C4-2B (cell line): Measurements from ENCODE around the gene NRXN3.

ENCODE experiments used
- H3K27ac ChIP-seq: fragments of 450-650 bp; 2 replicates; pipeline ENCODE4 v1.5.1; 2017
- ZFX ChIP-seq: fragments of 450-650 bp; IDR thresholded peaks from 2 replicates; pipeline ENCODE4 v1.6.1; 2017
- TF ChIP-seq, protein P1 (sequence below): fragments of 450-650 bp; conservative IDR thresholded peaks from 2 replicates; pipeline ENCODE4 v1.5.1; 2017; ENCODE audit warnings: mild to moderate bottlenecking

The NRXN3 gene

DNA sequence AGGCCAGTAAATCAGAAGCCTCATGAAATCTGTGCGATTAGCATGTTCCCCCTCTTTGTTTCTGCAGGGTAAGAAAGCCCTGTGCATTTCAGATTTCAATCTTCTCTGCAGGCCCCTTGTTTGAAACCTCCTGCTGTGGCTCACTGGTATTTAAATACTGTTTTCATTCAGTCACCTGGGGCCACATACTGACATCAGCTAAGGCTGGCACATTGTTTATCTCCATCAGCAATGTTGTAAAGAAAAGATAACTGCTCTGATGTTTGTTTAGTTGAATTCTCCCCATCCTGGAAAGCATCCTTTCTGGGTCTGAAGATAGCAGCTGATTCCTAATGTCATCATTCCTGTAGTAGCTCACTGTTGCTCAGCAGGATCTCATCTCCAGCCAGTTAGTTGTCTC, 554.9 kb downstream of the NRXN3 start:
- no peak for TF ChIP-seq ZFX
- TF ChIP-seq, protein P1, sequence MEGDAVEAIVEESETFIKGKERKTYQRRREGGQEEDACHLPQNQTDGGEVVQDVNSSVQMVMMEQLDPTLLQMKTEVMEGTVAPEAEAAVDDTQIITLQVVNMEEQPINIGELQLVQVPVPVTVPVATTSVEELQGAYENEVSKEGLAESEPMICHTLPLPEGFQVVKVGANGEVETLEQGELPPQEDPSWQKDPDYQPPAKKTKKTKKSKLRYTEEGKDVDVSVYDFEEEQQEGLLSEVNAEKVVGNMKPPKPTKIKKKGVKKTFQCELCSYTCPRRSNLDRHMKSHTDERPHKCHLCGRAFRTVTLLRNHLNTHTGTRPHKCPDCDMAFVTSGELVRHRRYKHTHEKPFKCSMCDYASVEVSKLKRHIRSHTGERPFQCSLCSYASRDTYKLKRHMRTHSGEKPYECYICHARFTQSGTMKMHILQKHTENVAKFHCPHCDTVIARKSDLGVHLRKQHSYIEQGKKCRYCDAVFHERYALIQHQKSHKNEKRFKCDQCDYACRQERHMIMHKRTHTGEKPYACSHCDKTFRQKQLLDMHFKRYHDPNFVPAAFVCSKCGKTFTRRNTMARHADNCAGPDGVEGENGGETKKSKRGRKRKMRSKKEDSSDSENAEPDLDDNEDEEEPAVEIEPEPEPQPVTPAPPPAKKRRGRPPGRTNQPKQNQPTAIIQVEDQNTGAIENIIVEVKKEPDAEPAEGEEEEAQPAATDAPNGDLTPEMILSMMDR, result no peak
- H3K27ac ChIP-seq, result no peak overlapping the region

DNA sequence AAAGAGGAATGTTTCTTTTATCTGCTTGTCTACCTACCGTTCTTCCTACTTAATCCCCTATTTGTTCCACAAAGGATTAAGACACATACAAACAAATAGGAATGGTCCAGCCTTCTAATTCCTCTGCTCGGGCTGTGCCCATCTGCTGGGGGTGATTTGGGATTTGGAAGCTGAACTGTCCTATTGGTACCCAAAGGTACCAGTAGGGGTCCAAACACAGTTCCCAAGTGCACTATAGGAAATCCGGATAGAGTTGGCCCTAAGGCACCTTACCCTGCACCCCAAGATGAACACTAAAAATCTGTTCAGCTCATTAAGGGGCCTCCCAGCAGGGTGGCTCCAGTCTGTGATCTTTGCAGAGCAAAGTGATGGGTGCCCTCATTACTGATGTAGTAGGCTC, 566.9 kb downstream of the NRXN3 start:
- TF ChIP-seq, protein P1, result no peak
- no peak for TF ChIP-seq ZFX
- no peak overlapping the region for H3K27ac ChIP-seq

DNA sequence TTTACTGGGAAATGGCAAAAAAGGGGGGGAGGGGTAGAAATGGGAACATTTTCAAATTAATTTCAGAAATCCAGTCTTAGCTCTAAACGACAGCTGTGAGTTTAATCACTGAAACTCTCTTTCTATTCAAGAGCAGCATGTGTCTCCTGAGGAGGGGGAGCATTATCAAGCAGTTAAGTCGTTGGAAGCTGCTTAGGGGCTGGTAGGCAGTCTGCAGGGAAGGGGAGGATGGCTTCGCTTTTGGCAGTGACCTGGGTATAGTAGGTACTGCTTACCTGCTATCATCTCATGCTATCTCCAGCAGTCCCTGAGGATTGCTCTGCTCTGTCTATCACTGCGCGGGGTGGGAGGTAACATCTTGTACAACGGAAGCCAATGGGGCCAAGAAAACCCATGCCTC, 567.4 kb downstream of the NRXN3 start:
- no peak overlapping the region for H3K27ac ChIP-seq
- TF ChIP-seq ZFX, result no peak
- TF ChIP-seq, protein P1, result no peak

DNA sequence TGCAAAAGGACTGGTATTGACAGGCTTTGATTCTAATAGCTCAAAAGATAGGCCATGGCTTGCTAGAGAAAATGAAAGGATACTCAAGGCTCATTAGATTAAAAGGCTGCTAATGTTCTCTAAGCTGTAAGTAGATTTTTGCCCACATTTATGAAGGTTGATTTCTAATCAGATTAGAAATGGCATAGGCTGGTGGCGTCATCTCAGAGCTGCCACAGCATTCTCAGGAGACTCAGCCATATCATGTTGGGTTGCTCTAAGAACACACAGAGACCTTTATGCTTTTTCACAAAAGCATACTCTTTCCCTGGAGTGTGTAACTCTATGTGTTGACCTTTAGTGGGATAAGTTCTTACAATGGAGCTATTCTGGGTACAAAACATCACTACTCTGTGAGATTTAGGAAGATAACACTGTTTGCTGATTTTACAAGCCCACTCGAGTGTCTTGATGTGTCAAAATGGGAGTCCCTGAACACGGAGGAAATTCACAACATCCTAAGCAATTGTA, 576.0 kb downstream of the NRXN3 start:
- H3K27ac ChIP-seq, result no peak overlapping the region
- no peak for TF ChIP-seq ZFX

DNA sequence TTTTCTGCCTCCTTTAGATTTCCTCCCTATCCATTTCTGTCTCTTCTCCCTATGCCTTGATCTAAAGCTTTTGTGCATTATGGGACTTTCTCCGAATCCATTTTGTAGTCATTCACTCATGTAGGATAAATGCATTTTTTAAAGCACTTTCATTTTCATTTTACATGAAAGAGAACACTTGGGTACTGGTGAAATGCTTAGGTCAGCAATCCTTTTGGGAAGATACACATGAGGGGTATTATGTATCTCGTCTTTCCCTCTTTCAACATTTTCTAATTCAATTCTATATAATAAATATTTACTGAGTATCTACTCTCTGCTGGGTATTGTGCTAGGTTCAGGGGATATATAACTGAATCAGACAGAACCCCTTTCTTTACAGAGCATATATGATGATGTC, 577.6 kb downstream of the NRXN3 start:
- TF ChIP-seq, protein P1, result no peak
- TF ChIP-seq ZFX, result no peak
- no peak overlapping the region for H3K27ac ChIP-seq

DNA sequence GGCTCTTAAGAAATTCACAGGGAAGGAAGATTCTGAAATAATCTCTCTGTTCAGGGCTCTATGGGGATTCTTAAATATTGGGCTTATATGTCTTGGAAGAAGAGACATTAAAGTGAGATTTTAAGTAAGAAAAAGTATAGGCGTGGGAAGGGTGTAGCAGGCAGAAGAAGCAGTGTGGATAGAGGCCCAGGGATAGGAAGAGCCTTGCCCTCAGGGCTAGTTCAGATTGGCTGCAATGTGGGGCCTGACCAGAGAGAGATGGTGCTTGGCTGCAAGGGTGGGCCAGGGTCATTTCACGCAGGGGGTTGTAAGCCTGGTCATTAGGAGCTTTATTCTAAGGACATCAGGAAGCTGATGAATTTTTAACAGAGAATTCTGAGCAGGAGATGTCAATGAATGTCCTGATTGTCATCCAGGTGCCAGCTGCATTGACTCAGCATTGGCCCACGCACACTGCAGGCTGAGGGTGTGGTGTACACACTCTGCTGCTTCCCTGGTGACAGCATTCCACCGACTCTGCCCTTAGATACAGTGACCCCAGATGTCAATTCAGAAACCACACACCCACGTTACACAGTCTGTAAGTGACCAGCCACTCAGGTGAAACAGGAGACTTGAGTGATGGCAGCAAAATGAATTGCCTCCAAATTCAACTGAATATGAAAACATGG, 582.5 kb downstream of the NRXN3 start:
- no peak for TF ChIP-seq ZFX
- TF ChIP-seq, protein P1, result no peak
- no peak overlapping the region for H3K27ac ChIP-seq

DNA sequence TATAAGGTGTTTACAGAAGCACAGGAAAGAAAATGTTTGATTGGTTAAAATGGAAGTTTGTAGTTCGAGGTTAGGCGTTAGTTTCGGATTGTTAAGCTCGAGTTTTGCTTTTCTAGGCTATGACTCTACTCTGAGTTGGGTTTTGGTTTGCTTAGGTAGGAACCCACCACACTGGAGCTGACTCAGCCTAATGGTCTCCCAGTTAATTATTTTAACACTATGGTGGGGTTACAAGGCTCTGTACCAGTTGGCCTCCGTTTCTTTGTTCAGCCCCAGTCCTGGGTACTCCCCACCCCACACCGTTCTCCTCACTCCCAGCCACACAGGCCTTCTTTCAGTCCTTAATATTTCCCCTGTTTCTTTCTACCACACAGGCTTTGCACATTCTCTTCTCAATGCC, 583.9 kb downstream of the NRXN3 start:
- TF ChIP-seq ZFX, result no peak
- TF ChIP-seq, protein P1, result no peak
- H3K27ac ChIP-seq, result no peak overlapping the region

DNA sequence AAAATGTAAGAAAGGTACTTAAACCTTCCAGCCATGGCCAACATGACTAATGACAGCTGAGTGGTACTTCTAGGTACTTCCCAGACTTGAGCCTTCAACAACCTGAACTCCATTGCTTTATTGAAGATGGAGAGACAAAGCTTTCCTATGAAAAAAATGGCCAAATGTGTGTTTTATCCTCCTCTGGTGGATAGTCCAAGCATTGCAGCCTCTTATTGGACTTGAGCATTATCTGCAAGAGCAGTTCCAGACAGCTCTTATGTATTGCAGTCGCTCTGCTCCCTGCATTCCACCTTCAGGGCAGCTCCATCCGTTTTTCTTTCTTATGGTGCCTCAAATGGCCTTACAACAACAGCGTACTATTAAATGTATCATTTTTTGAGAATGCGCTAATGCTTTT, 588.2 kb downstream of the NRXN3 start:
- no peak overlapping the region for H3K27ac ChIP-seq
- no peak for TF ChIP-seq ZFX
- TF ChIP-seq, protein P1, result peak; percentile 85
